HepG2 (cell line): ENCODE measurements around the gene PRKCE. TPM values are rescaled to one million over a fixed set of nuclear protein-coding genes. Genes with fewer than 3 reads are reported as not detected.
A peak's percentile ranks its signal among the peaks of the same experiment; 100 is the strongest.

Experiments
- E2F5 ChIP-seq: sonication (generic); formaldehyde crosslinking; conservative IDR thresholded peaks from 2 replicates; pipeline ENCODE4 v1.4.0; 2020; ENCODE audit warnings: missing genetic modification reagents
- GATA4 ChIP-seq: sonication (generic); IDR thresholded peaks from 2 replicates; pipeline ENCODE4 v1.6.1; 2016; ENCODE audit warnings: antibody characterized with exemption, low read depth, borderline replicate concordance
- HNRNPUL1 ChIP-seq: fragments of 200-400 bp; formaldehyde crosslinking; IDR thresholded peaks from 2 replicates; pipeline ENCODE4 v1.6.1; 2017; ENCODE audit warnings: low read depth, mild to moderate bottlenecking, low read length, moderate library complexity
- MYNN ChIP-seq: sonication (generic); formaldehyde crosslinking; IDR thresholded peaks from 2 replicates; pipeline ENCODE4 v1.4.0; 2020; ENCODE audit warnings: mild to moderate bottlenecking, low read depth, missing genetic modification reagents
- NFIB ChIP-seq: sonication (generic); formaldehyde crosslinking; IDR thresholded peaks from 2 replicates; pipeline ENCODE4 v1.9.0; 2021; ENCODE audit warnings: missing genetic modification reagents, mild to moderate bottlenecking, borderline replicate concordance
- PCBP2 ChIP-seq: fragments of 200-400 bp; formaldehyde crosslinking; optimal IDR thresholded peaks from 2 replicates; pipeline ENCODE3; 2018; ENCODE audit warnings: low read length, low read depth; ENCODE audit not compliant: poor library complexity, severe bottlenecking
- SAFB2 ChIP-seq: sonication (generic); formaldehyde crosslinking; IDR thresholded peaks from 2 replicates; pipeline ENCODE4 v1.5.1; 2020; ENCODE audit warnings: missing genetic modification reagents, low read depth, mild to moderate bottlenecking, borderline replicate concordance
- SIX4 ChIP-seq: sonication (generic); formaldehyde crosslinking; IDR thresholded peaks from 2 replicates; pipeline ENCODE4 v1.4.0; 2020; ENCODE audit warnings: missing genetic modification reagents
- SMAD3 ChIP-seq: sonication (generic); formaldehyde crosslinking; IDR thresholded peaks from 2 replicates; pipeline ENCODE4 v1.4.0; 2020; ENCODE audit warnings: missing genetic modification reagents
- ZBTB42 ChIP-seq: sonication (generic); formaldehyde crosslinking; IDR thresholded peaks from 2 replicates; pipeline ENCODE4 v1.5.0; 2020; ENCODE audit warnings: mild to moderate bottlenecking, missing genetic modification reagents
- ZNF225 ChIP-seq: sonication (generic); formaldehyde crosslinking; IDR thresholded peaks from 2 replicates; pipeline ENCODE4 v1.4.0; 2020; ENCODE audit warnings: mild to moderate bottlenecking, missing genetic modification reagents
- ZNF326 ChIP-seq: sonication (generic); formaldehyde crosslinking; IDR thresholded peaks from 2 replicates; pipeline ENCODE4 v1.4.0; 2020; ENCODE audit warnings: missing genetic modification reagents, borderline replicate concordance
- ZNF367 ChIP-seq: sonication (generic); formaldehyde crosslinking; IDR thresholded peaks from 2 replicates; pipeline ENCODE4 v1.4.0; 2020; ENCODE audit warnings: missing genetic modification reagents, borderline replicate concordance
- ZNF446 ChIP-seq: sonication (generic); formaldehyde crosslinking; IDR thresholded peaks from 2 replicates; pipeline ENCODE4 v1.5.0; 2020; ENCODE audit warnings: mild to moderate bottlenecking, missing genetic modification reagents
- ZNF619 ChIP-seq: sonication (generic); formaldehyde crosslinking; IDR thresholded peaks from 2 replicates; pipeline ENCODE4 v1.4.0; 2020; ENCODE audit warnings: mild to moderate bottlenecking, missing genetic modification reagents
- ZNF687 ChIP-seq: sonication (generic); formaldehyde crosslinking; IDR thresholded peaks from 2 replicates; pipeline ENCODE4 v1.5.1; 2020; ENCODE audit warnings: mild to moderate bottlenecking, missing genetic modification reagents, moderate library complexity
- polyA plus RNA-seq, 8 experiments: library from polyadenylated mRNA; depleted of rRNA in 3 of 8; stranded (reverse) in 7 of 8; unstranded in 1 of 8; fragments of >200 nt; fragmentation: Illumina TruSeq in 4 of 8; extraction: Trizol in 4 of 8; gene quantifications; 2 replicates each; pipeline versions ENCODE4 v1.2.1 to v1.2.3, GENCODE V29; 2011 to 2016; ENCODE audit warnings: low read depth in 4 of 8, missing spikeins in 1 of 8, mixed read lengths in 1 of 8; ENCODE audit not compliant: insufficient read depth in 1 of 8
- total RNA-seq, 5 experiments: library from RNA; depleted of rRNA; stranded (reverse); fragments of >200 nt; fragmentation: Illumina TruSeq; extraction: Trizol; gene quantifications; 2 replicates each; pipeline ENCODE4 v1.2.3, GENCODE V29; 2016; ENCODE audit warnings: low read depth in 1 of 5
- TF ChIP-seq, protein P1 (sequence below): sonication (generic); formaldehyde crosslinking; IDR thresholded peaks from 2 replicates; pipeline ENCODE4 v1.4.0; 2020; ENCODE audit warnings: mild to moderate bottlenecking, missing genetic modification reagents
- TF ChIP-seq, protein P2 (sequence below): sonication (generic); formaldehyde crosslinking; IDR thresholded peaks from 2 replicates; pipeline ENCODE4 v1.4.0; 2020; ENCODE audit warnings: mild to moderate bottlenecking, missing genetic modification reagents
- TF ChIP-seq, protein P3 (sequence below): sonication (generic); formaldehyde crosslinking; conservative IDR thresholded peaks from 2 replicates; pipeline ENCODE4 v1.5.0; 2020; ENCODE audit warnings: missing genetic modification reagents
- TF ChIP-seq, protein P4 (sequence below): IDR thresholded peaks from 2 replicates; pipeline ENCODE4 v1.6.1; 2016; ENCODE audit warnings: missing biosample characterization, missing genetic modification reagents, low read depth

PRKCE gene
- total and polyA plus RNA-seq, 2 of the 13 experiments (the other 11 are each of a cell fraction or from before 2014, with no cell fraction given) = 1.0 to 3.9 TPM

DNA sequence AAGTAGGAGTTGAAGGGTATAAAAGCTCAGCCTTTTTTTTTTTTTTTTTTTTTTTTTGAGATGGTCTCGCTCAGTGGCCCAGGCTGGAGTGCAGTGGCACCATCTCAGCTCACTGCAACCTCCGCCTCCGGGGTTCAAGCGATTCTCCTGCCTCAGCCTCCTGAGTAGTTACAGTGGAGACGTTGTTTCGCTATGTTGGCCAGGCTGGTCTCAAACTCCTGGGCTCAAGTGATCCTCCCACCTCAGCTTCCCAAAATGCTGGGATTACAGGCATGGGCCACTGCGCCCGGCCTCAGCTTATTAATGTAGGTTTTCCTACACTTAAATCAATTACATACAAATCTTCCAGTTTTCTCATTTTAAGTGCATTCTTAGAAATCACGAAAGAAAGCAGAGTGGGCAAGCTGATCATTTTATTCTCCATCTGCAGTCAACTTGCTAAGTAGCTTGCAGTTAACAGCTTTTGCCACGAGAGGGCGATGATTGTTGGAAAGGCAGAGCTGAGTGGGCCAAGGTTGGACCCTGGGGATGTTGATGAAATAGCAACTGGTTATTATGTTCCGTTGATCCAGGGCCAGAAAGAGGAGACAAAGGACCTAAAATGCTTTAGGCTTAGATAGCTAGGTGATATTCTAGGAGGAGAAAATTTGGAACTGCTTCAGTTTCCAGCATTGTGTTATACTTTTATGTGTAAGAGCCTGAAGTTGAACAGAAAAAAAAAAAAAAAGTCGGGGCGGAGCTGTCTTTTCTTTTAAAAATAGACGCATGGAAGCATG is 411.4 kb downstream of the PRKCE start (continued):
- TF ChIP-seq, protein P1, sequence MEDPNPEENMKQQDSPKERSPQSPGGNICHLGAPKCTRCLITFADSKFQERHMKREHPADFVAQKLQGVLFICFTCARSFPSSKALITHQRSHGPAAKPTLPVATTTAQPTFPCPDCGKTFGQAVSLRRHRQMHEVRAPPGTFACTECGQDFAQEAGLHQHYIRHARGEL (CRISPR knock-in tag) = no peak
- TF ChIP-seq SMAD3 (CRISPR knock-in tag) = 0 out of 2 replicates have a peak, but pooled peaks have one; percentile 46
- TF ChIP-seq ZBTB42 (CRISPR knock-in tag) = no peak
- TF ChIP-seq SIX4 = no peak
- TF ChIP-seq GATA4 = no peak
- TF ChIP-seq ZNF326 (CRISPR knock-in tag) = no peak
- no peak for TF ChIP-seq NFIB
- TF ChIP-seq ZNF367 (CRISPR knock-in tag) = no peak
- TF ChIP-seq ZNF687 = no peak
- TF ChIP-seq, protein P2, sequence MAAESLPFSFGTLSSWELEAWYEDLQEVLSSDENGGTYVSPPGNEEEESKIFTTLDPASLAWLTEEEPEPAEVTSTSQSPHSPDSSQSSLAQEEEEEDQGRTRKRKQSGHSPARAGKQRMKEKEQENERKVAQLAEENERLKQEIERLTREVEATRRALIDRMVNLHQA (CRISPR knock-in tag) = no peak
- TF ChIP-seq PCBP2 = no peak
- no peak for TF ChIP-seq E2F5 (CRISPR knock-in tag)
- no peak for TF ChIP-seq HNRNPUL1
- no peak for TF ChIP-seq ZNF225 (CRISPR knock-in tag)
- TF ChIP-seq MYNN = no peak
- TF ChIP-seq, protein P3, sequence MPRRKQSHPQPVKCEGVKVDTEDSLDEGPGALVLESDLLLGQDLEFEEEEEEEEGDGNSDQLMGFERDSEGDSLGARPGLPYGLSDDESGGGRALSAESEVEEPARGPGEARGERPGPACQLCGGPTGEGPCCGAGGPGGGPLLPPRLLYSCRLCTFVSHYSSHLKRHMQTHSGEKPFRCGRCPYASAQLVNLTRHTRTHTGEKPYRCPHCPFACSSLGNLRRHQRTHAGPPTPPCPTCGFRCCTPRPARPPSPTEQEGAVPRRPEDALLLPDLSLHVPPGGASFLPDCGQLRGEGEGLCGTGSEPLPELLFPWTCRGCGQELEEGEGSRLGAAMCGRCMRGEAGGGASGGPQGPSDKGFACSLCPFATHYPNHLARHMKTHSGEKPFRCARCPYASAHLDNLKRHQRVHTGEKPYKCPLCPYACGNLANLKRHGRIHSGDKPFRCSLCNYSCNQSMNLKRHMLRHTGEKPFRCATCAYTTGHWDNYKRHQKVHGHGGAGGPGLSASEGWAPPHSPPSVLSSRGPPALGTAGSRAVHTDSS (CRISPR knock-in tag) = no peak
- no peak for TF ChIP-seq SAFB2 (CRISPR knock-in tag)
- no peak for TF ChIP-seq ZNF446 (CRISPR knock-in tag)
- no peak for TF ChIP-seq ZNF619 (CRISPR knock-in tag)
- TF ChIP-seq, protein P4, sequence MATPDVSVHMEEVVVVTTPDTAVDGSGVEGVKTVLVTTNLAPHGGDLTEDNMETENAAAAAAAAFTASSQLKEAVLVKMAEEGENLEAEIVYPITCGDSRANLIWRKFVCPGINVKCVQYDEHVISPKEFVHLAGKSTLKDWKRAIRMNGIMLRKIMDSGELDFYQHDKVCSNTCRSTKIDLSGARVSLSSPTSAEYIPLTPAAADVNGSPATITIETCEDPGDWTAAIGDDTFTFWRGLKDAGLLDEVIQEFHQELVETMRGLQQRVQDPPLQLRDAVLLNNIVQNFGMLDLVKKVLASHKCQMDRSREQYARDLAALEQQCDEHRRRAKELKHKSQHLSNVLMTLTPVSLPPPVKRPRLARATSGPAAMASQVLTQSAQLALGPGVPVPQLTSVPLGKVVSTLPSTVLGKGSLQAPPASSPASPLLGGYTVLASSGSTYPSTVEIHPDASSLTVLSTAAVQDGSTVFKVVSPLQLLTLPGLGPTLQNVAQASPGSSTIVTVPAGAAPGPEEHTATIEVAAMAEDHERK (CRISPR knock-in tag) = no peak
